Fibroblast of lung (primary cell): ENCODE measurements around the gene MGAT1. TPM values are rescaled to one million over a fixed set of nuclear protein-coding genes. Genes with fewer than 3 reads are reported as not detected.
"Not testable (repeated sequence)": the region's sequence is repeated elsewhere in the genome, so short reads cannot be mapped to it uniquely, and the experiment has no call there.

Experiments used
- DNase-seq, 2 donors: peaks; one replicate each; pipeline versions ENCODE4 v3.0.0 to v3.0.0-alpha.2; 2010; ENCODE audit warnings: low read depth in 2 of 2
- H2AFZ ChIP-seq: 2 replicates; pipeline ENCODE4 v1.5.1; 2012; ENCODE audit warnings: low read length, control low read depth, inconsistent platforms
- H3K27ac ChIP-seq: 2 replicates; pipeline ENCODE4 v1.5.1; 2011; ENCODE audit warnings: low read length, control low read depth; ENCODE audit not compliant: insufficient read depth
- H3K27me3 ChIP-seq: 2 replicates; pipeline ENCODE4 v1.5.1; 2011; ENCODE audit warnings: mild to moderate bottlenecking, low read length; ENCODE audit not compliant: control insufficient read depth, insufficient read depth
- H3K36me3 ChIP-seq: 2 replicates; pipeline ENCODE4 v1.5.1; 2011; ENCODE audit warnings: low read length; ENCODE audit not compliant: control insufficient read depth, insufficient read depth
- H3K4me1 ChIP-seq: 2 replicates; pipeline ENCODE4 v1.5.1; 2011; ENCODE audit warnings: low read length; ENCODE audit not compliant: control insufficient read depth, insufficient read depth; ENCODE audit errors: extremely low read depth
- H3K4me2 ChIP-seq: 2 replicates; pipeline ENCODE4 v1.5.1; 2011; ENCODE audit warnings: low read length, control low read depth; ENCODE audit not compliant: insufficient read depth; ENCODE audit errors: extremely low read depth
- H3K4me3 ChIP-seq, 4 experiments: fragments of 200-600 bp in 1 of 4; sonication (generic) in 1 of 4; replicated peaks in 1 of 4; 2 replicates each; pipeline ENCODE4 v1.5.1; 2011 to 2016; ENCODE audit warnings: low read length in 4 of 4, low read depth in 3 of 4, mild to moderate bottlenecking in 3 of 4, control low read depth in 2 of 4, inconsistent platforms in 1 of 4, mixed read lengths in 1 of 4; ENCODE audit not compliant: insufficient read depth in 1 of 4; ENCODE audit errors: control extremely low read depth in 1 of 4
- H3K79me2 ChIP-seq: 2 replicates; pipeline ENCODE4 v1.5.1; 2012; ENCODE audit warnings: mild to moderate bottlenecking, low read length, inconsistent platforms; ENCODE audit not compliant: control insufficient read depth, insufficient read depth
- H3K9ac ChIP-seq: 2 replicates; pipeline ENCODE4 v1.5.1; 2011; ENCODE audit warnings: mild to moderate bottlenecking, low read length, control low read depth; ENCODE audit not compliant: insufficient read depth
- H3K9me3 ChIP-seq: 2 replicates; pipeline ENCODE4 v1.5.1; 2012; ENCODE audit warnings: low read depth, low read length; ENCODE audit not compliant: control insufficient read depth, insufficient read depth
- H4K20me1 ChIP-seq: 2 replicates; pipeline ENCODE4 v1.5.1; 2011; ENCODE audit warnings: low read length; ENCODE audit not compliant: control insufficient read depth, insufficient read depth; ENCODE audit errors: extremely low read depth
- CTCF ChIP-seq, 2 donors: IDR thresholded peaks in 1 of 2; conservative IDR thresholded peaks in 1 of 2; 1 replicate in 1 of 2; 2 replicates in 1 of 2; pipeline ENCODE4 v1.5.1; 2011 to 2012; ENCODE audit warnings: low read length in 2 of 2, control low read depth in 1 of 2, inconsistent platforms in 1 of 2, low read depth in 1 of 2, mild to moderate bottlenecking in 1 of 2
- EZH2 ChIP-seq: IDR thresholded peaks from 2 replicates; pipeline ENCODE4 v1.5.1; 2012; ENCODE audit warnings: low read length, control low read depth, mild to moderate bottlenecking; ENCODE audit errors: missing control alignments
- polyA plus RNA-seq, 2 donors: library from polyadenylated mRNA; depleted of rRNA in 1 of 2; stranded (reverse) in 1 of 2; unstranded in 1 of 2; fragments of >200 nt; gene quantifications; 2 replicates each; pipeline ENCODE4 v1.2.1, GENCODE V29; 2011 to 2012; ENCODE audit warnings: missing spikeins in 1 of 2
- total RNA-seq: library from RNA; depleted of rRNA; stranded (reverse); fragments of >200 nt; gene quantifications from 2 replicates; pipeline ENCODE4 v1.2.1, GENCODE V29; 2014

The MGAT1 gene
- total and polyA plus RNA-seq, 2 donors (not counting 1 experiment from before 2014, with no cell fraction given): 72.5 to 90.4 TPM

DNA sequence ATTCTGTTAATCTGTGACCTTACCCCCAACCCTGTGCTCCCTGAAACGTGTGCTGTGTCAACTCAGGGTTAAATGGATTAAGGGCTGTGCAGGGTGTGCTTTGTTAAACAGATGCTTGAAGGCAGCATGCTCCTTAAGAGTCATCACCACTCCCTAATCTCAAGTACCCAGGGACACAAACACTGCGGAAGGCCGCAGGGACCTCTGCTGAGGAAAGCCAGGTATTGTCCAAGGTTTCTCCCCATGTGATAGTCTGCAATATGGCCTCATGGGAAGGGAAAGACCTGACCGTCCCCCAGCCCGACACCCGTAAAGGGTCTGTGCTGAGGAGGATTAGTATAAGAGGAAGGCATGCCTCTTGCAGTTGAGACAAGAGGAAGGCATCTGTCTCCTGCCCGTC lies 24.8 kb upstream of the MGAT1 start:
- not testable (repeated sequence) for H3K79me2 ChIP-seq, H2AFZ ChIP-seq, H3K9ac ChIP-seq, H3K36me3 ChIP-seq, H4K20me1 ChIP-seq, H3K9me3 ChIP-seq, H3K27ac ChIP-seq, H3K4me3 ChIP-seq, H3K27me3 ChIP-seq, DNase-seq, H3K4me1 ChIP-seq, H3K4me2 ChIP-seq

- peak; percentile 72 to 77 for DNase-seq
- Histone ChIP-seq H3K4me3 (no peak overlapping the region), H3K9ac (no peak overlapping the region), H3K27me3 (no peaks in the 10 kb centered on the region), H3K36me3 (no peaks in the 10 kb centered on the region), H3K27ac (no peak overlapping the region), H3K79me2 (peaks cover 6% of the 10 kb centered on the region), H3K9me3 (no peaks in the 10 kb centered on the region), H3K4me1 (peaks cover 9% of the 10 kb centered on the region), H3K4me2 (no peak overlapping the region), H4K20me1 (no peaks in the 10 kb centered on the region), H2AFZ (no peak overlapping the region)
- TF ChIP-seq EZH2: no peak
- no peak for TF ChIP-seq CTCF (conservative IDR thresholded peaks at IDR 0.05 in 1 of 2, IDR thresholded peaks at IDR 0.05 in 1 of 2; ENCODE audit: low read depth in 1 of 2, low read length in 2 of 2)
Measured at GRCh38 chr5:180825768-180826525, 23.3 kb upstream of the MGAT1 start.

- no peak overlapping the region for H3K4me2 ChIP-seq
- H3K27ac ChIP-seq: no peak overlapping the region
Measured at GRCh38 chr5:180824630-180825476, 22.2 kb upstream of the MGAT1 start.

More at GRCh38 chr5:180824630-180825476, 22.2 kb upstream of the MGAT1 start:
- DNase-seq: no peak
- H3K4me3 ChIP-seq: no peak overlapping the region
- H3K9ac ChIP-seq: no peak overlapping the region
- no peak for TF ChIP-seq EZH2
- no peak for TF ChIP-seq CTCF (conservative IDR thresholded peaks at IDR 0.05 in 1 of 2, IDR thresholded peaks at IDR 0.05 in 1 of 2; ENCODE audit: low read depth in 1 of 2, low read length in 2 of 2)
- H4K20me1 ChIP-seq: no peaks in the 10 kb centered on the region
- peaks cover 5% of the 10 kb centered on the region for H3K4me1 ChIP-seq
- no peaks in the 10 kb centered on the region for H3K9me3 ChIP-seq
- H2AFZ ChIP-seq: no peak overlapping the region
- no peaks in the 10 kb centered on the region for H3K36me3 ChIP-seq
- no peaks in the 10 kb centered on the region for H3K79me2 ChIP-seq
- no peaks in the 10 kb centered on the region for H3K27me3 ChIP-seq
